ENCODE measurements around the gene USP32. TPM values are rescaled to one million over a fixed set of nuclear protein-coding genes. Genes with fewer than 3 reads are reported as not detected.

The USP32 gene
- total and polyA plus RNA-seq, 2 donors from 2014 or later: 14.6 to 53.1 TPM

GRCh38 chr17:60278237-60278636 lies 113.7 kb downstream of the USP32 start:
- no peak overlapping the region for H3K27ac ChIP-seq (ENCODE audit: low read depth in 2 of 2, low read length in 2 of 2)
- H3K27me3 ChIP-seq (ENCODE audit: control insufficient read depth, insufficient read depth, low read length): no peaks in the 10 kb centered on the region
- no peaks in the 10 kb centered on the region for H3K9me3 ChIP-seq (ENCODE audit: control insufficient read depth in 2 of 3, insufficient read depth in 1 of 3, low read length in 3 of 3)
- H3K36me3 ChIP-seq (ENCODE audit: control insufficient read depth in 2 of 3, insufficient read depth in 3 of 3, low read length in 3 of 3): no peaks in the 10 kb centered on the region
- DNase-seq (no peak), FAIRE-seq (no peak)
- TF ChIP-seq CTCF (IDR thresholded peaks at IDR 0.05; ENCODE audit: borderline replicate concordance, extremely low read depth, insufficient read depth): no peak
- H3K4me3 ChIP-seq (ENCODE audit: low read length in 3 of 3): no peak overlapping the region
- H3K4me1 ChIP-seq (ENCODE audit: control insufficient read depth in 2 of 3, insufficient read depth in 2 of 3, low read depth in 1 of 3, low read length in 3 of 3): no peaks in the 10 kb centered on the region
- no peak overlapping the region for H3K9ac ChIP-seq (ENCODE audit: low read length in 3 of 3)
- intact Hi-C loops (cut with DNase I): no loop called here

- intact Hi-C loops (cut with DNase I): no loop called here
- FAIRE-seq (no peak), DNase-seq (no peak)
- H3K4me1 ChIP-seq (ENCODE audit: control insufficient read depth in 2 of 3, insufficient read depth in 2 of 3, low read depth in 1 of 3, low read length in 3 of 3): no peaks in the 10 kb centered on the region
- H3K36me3 ChIP-seq (ENCODE audit: control insufficient read depth in 2 of 3, insufficient read depth in 3 of 3, low read length in 3 of 3): no peaks in the 10 kb centered on the region
- H3K27me3 ChIP-seq (ENCODE audit: control insufficient read depth, insufficient read depth, low read length): no peaks in the 10 kb centered on the region
- no peaks in the 10 kb centered on the region for H3K9me3 ChIP-seq (ENCODE audit: control insufficient read depth in 2 of 3, insufficient read depth in 1 of 3, low read length in 3 of 3)
- H3K9ac ChIP-seq (ENCODE audit: low read length in 3 of 3): no peak overlapping the region
- no peak overlapping the region for H3K27ac ChIP-seq (ENCODE audit: low read depth in 2 of 2, low read length in 2 of 2)
- TF ChIP-seq CTCF (IDR thresholded peaks at IDR 0.05; ENCODE audit: borderline replicate concordance, extremely low read depth, insufficient read depth): no peak
- H3K4me3 ChIP-seq (ENCODE audit: low read length in 3 of 3): no peak overlapping the region
These were observed 114.7 kb downstream of the USP32 start for GRCh38 chr17:60277258-60277657.

GRCh38 chr17:60269417-60269816 lies 122.5 kb downstream of the USP32 start:
- Histone ChIP-seq H3K9me3 (ENCODE audit: control insufficient read depth in 2 of 3, insufficient read depth in 1 of 3, low read length in 3 of 3) (no peaks in the 10 kb centered on the region), H3K27me3 (ENCODE audit: control insufficient read depth, insufficient read depth, low read length) (no peaks in the 10 kb centered on the region), H3K4me3 (ENCODE audit: low read length in 3 of 3) (no peak overlapping the region), H3K36me3 (ENCODE audit: control insufficient read depth in 2 of 3, insufficient read depth in 3 of 3, low read length in 3 of 3) (peaks cover 0 to 3% (median 2%) of the 10 kb centered on the region in 3 donors), H3K27ac (ENCODE audit: low read depth in 2 of 2, low read length in 2 of 2) (no peak overlapping the region), H3K4me1 (ENCODE audit: control insufficient read depth in 2 of 3, insufficient read depth in 2 of 3, low read depth in 1 of 3, low read length in 3 of 3) (no peaks in the 10 kb centered on the region), H3K9ac (ENCODE audit: low read length in 3 of 3) (no peak overlapping the region)
- DNase-seq (no peak), FAIRE-seq (no peak)
- no peak for TF ChIP-seq CTCF (IDR thresholded peaks at IDR 0.05; ENCODE audit: borderline replicate concordance, extremely low read depth, insufficient read depth)
- intact Hi-C loops (cut with DNase I): no loop called here

GRCh38 chr17:60260540-60260939 lies 131.4 kb downstream of the USP32 start:
- FAIRE-seq (no peak), DNase-seq (no peak)
- Histone ChIP-seq H3K4me1 (ENCODE audit: control insufficient read depth in 2 of 3, insufficient read depth in 2 of 3, low read depth in 1 of 3, low read length in 3 of 3) (no peaks in the 10 kb centered on the region), H3K27ac (ENCODE audit: low read depth in 2 of 2, low read length in 2 of 2) (no peak overlapping the region), H3K9me3 (ENCODE audit: control insufficient read depth in 2 of 3, insufficient read depth in 1 of 3, low read length in 3 of 3) (no peaks in the 10 kb centered on the region), H3K36me3 (ENCODE audit: control insufficient read depth in 2 of 3, insufficient read depth in 3 of 3, low read length in 3 of 3) (peaks cover 0 to 6% (median 2%) of the 10 kb centered on the region in 3 donors), H3K4me3 (ENCODE audit: low read length in 3 of 3) (no peak overlapping the region), H3K27me3 (ENCODE audit: control insufficient read depth, insufficient read depth, low read length) (no peaks in the 10 kb centered on the region), H3K9ac (ENCODE audit: low read length in 3 of 3) (no peak overlapping the region)
- TF ChIP-seq CTCF (IDR thresholded peaks at IDR 0.05; ENCODE audit: borderline replicate concordance, extremely low read depth, insufficient read depth): no peak
- intact Hi-C loops (cut with DNase I): no loop called here
